ENCODE results near the gene ARRB1.
"Not testable (repeated sequence)": the region's sequence is repeated elsewhere in the genome, so short reads cannot be mapped to it uniquely, and the experiment has no call there.

The ARRB1 gene

DNA sequence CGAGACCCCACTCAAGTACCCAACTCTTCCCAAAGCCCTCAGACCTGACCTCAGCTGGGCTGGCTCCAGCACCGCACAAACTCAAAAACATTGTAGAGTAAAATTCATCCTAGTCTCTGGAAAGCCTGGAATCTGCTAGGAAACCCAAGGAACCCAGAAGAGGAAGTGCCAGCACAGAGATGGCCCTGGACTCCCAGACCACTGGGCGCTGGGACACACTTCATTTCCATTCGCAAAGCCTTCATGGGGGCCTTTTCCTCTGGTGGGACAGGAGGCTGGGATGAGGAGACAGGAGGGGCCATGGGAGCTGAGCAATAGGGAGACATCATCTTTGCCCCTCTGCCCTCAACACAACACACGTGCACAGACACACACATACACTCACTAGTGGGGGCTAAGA lies 30.8 kb downstream of the ARRB1 start:
- no peak for DNase-seq

DNA sequence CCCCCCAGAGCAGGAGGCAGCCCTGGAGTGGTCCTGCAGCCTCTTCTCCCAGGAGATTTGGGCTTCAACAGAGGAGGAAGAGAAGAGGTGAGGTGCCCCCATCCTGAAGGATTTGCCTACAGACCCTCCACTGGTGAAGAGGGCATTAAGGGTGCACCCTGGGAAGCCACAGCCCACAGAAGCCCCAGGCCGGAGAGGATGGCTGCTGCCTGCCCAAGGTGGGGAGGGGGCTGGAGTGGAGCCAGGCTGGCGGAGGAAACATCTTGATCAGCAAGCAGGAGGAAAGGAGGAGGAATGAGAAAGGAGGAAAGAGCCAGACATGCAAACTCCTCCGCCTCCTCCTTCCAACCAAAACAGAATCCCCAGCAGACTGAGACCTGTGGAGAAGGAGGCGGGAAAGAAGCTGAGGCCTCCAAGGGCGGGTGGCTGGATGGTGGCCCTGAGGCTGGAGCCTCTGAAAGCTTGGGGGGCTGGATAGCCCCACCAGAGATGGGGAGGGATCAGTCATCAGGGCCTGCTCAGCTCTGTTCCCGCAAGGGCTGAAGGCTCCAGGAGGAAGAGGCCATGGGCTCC lies 31.3 kb downstream of the ARRB1 start:
- DNase-seq: no peak

DNA sequence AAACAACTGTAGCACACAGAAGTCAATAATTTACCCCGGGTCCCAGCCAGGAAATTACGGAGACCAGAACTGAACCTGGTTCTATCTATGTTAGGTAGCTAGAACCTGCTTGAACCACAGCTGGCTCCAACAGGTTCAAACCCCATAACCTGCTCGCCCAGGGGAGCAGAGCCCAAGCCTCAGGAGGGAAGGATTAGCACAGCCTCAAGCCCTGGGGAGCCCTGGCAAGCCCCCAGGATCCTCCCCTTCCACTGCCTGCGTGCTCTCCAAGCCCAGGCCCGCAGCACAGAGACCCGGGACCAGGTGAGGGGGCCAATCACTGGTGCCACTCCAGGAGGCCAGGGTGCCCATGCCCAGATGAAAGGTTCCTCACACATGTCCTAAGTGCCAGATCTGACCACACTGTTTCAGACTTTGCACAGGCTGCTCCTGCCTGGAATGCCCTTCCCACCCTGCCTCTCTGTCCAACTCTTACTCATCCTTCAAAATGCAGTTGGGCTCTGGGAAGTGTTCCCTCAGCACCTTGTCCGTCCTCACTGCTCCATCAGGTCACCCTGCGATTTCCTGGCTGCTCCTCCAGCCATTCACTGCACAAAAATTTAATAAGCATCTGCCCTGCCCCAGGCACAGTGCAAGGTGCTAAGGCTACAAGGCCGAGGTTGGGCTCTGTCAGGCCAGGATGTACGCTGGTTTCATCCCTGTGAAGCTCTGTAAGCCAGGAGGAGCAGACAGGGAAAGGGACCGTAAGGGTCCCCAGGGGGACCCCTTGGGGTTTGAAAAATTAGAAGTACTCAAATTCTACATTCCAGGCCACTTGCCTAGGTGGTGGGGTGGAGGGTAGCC lies 32.2 kb downstream of the ARRB1 start:
- DNase-seq: no peak

DNA sequence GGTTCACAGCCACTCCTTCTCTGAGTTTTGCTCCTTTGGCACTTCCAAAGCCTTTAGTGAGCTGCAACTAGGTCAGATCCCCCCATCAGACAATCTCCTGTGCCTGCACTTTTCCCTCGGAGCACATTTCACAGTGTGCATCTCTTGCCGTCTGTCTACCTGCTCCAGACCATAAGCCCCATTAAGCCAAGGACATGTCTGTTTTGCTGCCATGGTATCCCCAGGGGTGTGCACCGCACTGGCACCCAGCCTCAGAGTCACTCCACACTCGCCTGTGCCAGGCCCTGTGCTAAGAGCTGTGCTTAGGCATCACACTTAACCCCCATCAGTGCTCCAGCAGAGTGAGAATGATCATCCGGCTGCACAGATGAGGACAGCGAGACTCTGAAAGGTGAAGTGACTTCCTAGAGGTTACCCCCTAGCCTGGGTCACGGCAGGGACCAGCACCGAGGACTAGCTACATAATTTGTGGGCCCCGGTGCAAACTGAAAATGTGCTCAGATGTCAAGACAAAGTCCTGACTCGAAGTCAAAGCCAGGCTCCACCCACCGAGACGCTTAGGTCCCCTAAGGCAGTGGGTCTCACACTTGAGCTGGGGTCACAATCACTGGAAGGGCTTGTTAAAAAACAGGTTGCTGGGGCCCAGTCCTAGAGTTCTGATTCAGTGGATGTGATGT lies 33.9 kb downstream of the ARRB1 start:
- DNase-seq: no peak

DNA sequence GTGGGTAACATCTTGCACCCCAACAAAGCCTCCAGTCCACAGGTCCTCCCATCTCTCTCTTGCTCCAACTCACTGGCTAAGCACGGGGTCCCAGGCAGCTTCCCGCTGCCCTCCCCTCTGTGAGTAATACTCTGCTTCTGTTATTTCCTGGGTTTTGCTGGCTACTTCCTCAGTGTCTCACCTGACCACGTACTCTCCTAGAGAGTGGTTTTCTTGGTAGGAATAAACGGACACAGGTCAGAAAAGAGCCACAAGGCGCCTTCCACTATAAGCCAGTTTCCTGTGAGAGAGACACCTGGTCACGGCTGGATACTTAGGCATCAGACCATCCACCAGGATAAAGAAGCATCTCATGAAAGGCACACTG lies 36.0 kb downstream of the ARRB1 start:
- no peak for DNase-seq

DNA sequence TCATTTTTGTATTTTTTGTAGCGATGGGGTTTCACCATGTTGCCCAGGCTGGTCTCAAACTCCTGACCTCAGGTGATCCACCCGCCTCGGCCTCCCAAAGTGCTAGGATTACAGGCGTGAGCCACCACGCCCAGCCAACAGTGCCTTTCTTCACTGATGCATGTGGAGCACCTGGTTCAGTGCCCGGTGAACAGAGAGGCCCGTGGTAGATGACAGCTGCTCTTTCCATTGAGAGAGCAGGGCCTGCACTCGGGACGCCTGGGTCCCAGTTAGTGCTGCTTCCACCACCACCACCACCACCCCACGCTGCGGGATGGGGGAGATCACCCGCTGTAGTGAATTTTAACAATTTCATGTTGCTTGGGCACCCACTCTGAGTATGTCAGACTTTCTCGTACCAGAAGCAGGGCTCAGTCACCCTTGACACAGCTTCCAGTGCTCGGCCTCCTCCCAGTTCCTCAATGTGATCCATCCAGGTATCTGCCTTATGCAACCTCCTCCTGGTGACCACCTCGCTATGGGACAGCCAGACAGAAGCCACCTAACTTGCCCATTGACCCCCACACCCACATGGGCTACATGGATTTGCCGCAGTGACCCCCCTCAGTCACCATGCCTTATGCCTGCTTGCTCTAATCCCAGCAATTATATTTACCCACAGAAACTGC lies 36.6 kb downstream of the ARRB1 start:
- DNase-seq: no peak

DNA sequence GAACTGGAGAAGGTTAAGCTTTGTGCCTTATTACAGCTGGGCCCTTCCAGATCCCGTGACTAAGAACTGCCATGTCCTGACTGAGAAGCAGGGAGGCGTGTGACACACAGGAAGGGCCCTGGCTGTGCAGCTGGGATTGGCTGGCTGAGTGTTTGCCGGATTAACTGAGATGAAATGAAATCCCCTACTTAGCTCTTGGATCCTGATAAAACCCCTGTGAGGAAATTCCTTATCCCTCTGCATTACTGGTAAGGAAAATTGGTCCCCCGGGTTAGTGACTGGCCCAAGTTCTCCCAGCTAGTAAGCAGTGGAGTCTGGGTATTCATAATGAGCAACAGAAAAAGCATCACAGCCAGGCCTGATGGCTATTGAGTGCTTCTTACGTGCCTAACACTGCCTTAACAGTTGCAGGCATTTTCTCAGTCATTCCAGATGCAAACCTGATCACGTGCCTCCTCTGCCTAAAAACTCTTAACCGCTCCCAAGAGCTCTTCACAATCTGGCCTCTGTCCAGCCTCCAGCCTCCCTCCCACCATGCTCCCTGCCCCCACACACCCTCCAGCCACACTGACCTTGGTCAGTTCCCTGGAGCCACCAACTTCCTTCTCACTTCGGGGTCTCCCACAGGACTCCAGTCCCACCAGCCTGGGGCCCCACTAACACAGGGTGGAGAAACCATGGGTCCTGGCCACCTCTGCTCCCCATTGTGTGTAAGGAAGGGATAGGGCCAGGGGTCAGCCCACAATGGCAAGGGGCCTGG lies 37.8 kb downstream of the ARRB1 start:
- DNase-seq: peak; percentile 88

DNA sequence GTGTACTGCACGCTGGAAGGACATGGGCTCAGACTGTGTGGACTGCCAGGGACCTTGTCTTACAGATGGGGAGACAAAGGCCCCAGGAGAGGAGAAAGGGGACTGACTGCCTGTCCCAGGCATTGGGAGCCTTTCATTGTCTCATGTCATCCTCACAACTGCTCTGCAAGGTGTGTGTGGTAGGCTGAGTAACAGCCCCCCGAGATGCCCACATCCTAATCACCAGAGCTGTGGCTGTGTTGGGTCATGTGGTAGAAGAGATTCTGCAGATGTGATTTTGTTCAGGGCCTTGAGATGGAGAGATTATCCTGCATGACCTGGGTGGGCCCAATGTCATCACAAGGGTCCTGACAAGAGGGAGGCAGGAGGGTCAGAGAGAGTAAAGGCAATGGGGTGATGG lies 39.1 kb downstream of the ARRB1 start:
- no peak for DNase-seq

DNA sequence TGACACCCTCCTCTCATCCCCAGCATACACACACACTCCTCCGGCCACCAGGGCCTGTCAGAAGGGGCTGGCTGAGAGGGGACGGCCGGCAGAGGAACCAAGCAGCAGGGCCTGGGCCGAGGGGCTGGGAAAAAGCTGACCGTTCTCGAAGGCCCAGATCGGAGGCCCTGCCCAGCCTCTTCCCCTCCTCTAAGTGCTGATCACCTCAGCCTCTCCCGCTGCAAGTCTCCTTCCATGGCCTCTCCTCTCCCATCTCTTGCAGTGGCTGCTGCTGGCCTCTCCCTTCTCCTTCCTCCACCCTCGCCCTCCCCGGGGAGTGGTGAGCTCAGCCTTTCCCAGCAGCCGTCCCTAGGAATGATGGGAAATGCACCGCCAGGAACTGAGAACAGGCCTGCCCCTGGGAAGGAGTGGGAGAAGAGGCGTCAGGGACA lies 39.6 kb downstream of the ARRB1 start:
- no peak for DNase-seq

DNA sequence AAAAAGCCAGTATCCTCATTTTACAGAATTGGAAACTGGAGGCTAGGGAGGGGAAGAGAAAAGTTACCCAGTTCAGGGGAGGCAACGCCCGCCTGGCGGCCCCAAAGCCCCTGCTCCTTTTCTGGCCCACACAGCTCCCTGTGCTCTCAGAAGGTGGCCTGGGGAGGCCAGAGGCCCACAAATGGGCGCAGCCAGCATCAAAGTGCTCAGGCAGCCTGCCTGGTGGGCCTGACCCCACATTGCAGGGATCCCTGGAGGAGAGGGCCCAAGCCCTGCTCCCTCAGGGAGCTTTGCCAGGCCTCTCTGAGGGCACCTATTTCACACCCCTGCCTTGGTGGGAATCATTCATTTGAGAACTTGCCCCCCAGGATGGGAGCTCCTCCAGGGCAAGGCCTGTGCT lies 42.5 kb downstream of the ARRB1 start:
- DNase-seq: no peak

DNA sequence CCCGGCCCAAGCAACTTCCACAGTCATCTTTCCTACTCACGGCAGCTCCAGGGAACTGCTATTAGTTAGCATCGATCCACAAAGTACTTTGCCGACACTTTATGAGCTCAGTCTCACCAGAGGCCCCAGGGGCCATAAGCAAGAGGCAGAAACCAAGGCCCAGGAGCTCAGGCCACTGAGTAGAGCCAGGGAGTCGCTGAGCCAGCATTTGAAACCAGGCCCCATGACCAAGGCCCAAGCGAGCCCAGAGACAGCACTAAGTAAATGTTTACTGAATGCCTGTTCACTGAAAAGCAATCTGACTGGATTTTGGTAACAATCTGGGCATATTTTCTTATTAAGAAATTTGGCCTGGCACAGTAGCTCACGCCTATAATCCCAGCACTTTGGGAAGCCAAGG lies 43.3 kb downstream of the ARRB1 start:
- DNase-seq: no peak

DNA sequence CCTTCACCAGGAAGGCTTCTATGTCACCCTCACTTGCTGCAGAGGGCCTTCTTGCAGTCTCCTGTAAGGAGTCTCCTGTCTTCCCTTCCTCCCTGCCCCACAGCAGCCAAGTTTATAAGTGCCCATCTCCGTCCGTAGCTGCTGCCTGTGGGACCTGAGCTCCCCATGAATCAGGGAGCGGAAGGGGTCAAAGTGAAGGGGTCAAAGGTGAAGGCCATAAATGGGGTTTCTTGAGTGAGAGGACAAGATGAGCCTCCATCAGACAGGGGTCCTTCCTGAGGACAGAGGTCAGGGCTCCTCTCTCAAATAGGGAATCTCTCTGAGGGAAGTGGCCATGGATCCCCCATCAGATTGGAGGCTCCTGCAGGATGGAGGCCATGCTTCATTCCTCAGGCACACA lies 44.4 kb downstream of the ARRB1 start:
- DNase-seq: no peak

DNA sequence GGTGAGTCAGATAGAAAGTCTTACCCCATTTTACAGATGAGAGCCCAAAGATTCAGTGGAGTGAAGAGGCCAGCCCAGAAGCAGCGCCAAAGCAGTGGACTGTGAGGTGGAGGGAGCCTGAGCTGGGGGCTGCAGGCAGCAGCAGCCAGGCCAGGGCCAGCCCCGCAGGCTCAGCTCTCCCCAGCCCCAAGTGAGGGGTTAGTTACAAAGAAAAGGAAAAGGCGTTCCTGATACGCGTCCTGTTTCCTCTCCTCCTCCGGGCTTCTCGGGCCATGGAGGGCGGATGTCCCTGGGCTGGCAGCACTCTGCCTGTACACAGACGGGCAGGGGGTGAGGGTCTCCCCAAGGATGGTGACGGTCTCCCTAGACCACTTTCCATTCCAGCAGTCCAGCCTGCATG lies 44.9 kb downstream of the ARRB1 start:
- DNase-seq: no peak

DNA sequence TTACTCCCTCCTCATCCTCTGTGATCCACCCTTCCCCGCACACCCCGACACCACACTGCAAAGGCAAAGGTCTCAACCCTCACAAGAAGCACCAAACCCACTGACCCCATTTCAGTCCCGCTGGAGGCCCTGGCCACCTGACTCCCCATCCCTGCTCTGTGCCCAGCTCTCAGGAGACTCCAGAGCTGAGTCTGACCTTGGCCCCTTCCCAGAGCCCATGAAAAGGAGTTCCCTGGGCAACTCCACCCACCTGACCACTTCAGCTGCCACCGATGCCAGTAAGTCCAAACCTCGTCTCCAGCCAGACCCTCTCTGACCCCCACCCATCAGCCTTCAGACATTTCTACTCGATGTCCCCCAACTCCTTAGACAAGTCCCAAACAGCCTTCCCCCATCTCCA lies 45.5 kb downstream of the ARRB1 start:
- DNase-seq: no peak

DNA sequence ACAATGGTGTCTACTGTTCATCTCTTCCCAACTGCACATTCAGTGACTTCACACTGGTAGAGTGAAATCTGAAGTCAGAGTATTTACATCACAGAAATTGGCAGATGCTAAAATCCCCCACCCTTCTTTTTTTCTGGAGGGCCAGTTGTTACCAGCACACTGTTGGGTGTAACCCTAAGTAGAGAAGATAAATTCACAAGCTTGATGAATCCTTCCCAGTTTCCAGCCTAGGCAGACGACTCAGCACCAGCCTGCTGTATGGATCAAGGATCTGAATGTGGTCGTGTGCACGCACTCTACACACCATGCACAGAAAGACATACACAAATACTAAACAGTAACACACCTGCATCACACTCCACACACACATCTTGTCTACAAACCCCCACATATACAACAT lies 46.0 kb downstream of the ARRB1 start:
- DNase-seq: no peak

DNA sequence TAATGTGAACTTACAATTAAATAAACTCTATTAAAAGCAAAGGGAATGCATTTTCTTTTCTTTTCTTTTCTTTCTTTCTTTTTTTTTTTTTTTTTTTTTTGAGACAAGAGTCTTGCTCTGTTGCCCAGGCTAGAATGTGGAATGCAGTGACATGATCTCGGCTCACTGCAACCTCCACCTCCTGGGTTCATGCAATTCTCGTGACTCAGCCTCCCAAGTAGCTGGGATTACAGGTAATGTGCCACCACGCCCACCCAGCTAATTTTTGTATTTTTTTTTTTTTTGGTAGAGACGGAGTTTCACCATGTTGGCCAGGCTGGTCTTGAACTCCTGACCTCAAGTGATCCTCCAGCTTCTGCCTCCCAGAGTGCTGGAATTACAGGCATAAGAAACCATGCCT lies 46.5 kb downstream of the ARRB1 start:
- DNase-seq: not testable (repeated sequence)

DNA sequence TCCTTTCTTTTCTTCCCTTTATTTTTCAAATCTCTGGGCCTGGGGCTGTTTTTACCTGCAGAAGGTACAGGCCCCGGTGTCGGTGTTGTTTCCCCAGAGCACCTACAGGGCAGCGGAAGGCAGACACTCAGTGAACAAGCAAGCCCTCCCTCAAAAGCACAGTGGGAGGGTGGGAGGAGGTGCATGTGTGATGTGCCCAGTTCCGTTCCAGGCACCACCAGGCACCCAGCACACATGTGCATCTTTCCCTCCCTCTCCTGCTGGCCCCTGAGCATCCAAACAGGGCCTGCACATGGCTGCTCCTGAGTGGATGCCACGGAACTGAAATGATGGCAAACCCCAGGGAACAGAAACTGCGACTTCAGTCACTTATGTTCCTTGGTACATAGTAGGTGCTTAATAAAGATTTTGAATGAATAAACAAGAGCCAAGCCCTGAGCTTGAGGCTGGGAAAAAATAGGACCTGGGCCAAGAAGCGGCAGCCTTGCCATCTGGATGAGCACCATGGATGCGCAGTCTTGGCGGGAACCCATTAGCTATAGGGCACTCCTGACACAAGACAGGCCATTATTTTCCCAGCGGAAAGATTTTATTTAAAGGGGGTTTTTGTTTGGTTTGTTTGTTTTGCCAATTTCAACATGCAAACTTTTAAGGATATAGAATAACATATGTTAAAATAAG lies 47.8 kb downstream of the ARRB1 start:
- no peak for DNase-seq

DNA sequence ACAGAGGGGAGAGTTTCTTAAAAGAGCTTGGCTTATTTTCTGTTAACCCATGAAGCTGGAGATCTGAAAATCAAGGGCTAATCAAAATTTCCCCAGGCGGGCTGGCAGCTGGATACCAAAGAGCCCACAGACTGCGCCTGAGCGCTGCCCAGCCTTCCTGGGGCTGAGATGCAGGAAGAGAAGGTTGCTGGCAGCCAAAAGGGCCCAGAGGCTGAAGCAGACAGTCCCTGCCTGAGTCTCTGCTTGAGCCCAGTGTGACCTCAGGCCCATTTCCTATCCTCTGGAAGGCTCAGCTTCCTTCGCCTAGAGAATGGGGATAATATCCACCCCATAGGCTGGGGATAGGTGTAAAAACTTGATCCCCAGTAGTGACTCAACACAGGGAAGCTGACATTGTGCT lies 49.1 kb downstream of the ARRB1 start:
- DNase-seq: no peak

DNA sequence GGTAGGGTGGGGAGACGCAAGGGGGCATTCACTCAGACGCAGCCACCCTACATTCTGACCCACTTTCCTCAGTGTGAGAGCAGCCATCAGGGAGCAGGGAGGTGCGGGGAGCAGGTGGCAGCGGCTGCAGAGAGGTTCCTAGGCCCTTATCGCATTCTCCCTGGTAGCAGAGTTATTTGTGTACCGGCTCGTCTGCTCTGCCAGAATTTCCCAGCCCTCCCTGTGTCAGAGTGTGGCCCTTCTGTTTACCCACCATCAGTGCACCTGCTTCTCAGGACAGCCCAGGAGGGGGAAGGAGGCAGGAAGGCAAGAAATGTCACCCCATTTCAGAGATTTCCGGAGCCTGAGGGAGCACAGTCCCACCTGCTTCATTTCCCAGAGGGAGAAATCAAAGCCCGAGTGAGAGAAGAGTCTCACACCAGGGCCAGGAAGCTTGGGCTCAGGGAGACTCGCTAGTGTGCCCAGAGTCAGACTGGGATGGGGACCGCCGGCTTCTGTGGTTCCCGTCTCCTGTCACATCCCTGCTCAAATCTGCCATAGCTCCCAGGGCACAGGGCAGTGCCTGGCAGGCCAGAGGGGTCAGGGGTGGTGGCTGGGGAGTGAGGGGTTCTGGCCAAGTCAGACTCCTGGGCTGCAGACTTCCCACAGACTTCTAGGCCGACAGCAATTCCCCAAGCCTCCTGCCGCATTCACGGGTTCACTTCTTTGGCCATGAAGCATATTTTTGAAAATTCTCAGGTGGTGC lies 49.7 kb downstream of the ARRB1 start:
- DNase-seq: no peak

DNA sequence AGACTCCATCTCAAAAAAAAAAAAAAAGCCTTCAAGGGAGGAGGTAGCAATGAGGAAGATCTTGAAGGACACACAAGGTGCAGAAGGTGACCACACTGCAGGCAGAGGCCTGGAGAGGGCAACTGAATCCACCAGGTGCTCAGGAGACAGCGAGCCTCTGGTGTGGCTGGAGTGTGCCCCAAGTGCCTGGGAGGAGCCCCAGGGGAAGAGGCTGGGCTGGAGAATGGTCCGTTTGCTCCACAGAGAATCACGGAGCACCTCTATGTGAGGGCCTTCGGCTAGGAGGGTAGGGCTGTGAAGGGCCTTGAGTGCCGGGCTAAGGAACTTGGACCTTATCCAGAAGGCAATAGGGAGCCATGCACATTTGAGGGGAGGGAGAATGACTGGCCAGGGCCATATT lies 50.3 kb downstream of the ARRB1 start:
- DNase-seq: no peak

DNA sequence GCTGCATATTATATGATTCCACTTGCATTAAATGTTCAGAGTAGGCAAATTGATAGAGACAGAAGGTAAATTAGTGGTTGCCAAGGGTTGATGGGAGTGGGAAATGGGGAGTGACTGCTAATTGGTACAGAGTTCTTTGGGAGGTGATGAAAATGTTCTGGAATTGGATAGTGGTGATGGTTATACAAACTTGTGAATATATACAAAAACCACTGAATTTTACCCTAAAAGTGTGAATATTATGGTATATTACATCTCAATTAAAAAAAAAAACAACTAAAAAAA lies 52.5 kb downstream of the ARRB1 start:
- no peak for DNase-seq

Data from HCEC 1CT (cell line).